Ishikawa (cell line): Measurements from ENCODE around the gene USP38.

ENCODE experiments used
- CEBPB ChIP-seq: IDR thresholded peaks from 2 replicates; pipeline ENCODE4 v1.6.1; 2012
- CREB1 ChIP-seq: IDR thresholded peaks from 2 replicates; pipeline ENCODE4 v1.6.1; 2012; ENCODE audit warnings: low read depth
- EGR1 ChIP-seq: IDR thresholded peaks from 2 replicates; pipeline ENCODE4 v1.6.1; 2012
- EP300 ChIP-seq: IDR thresholded peaks from 2 replicates; pipeline ENCODE4 v1.6.1; 2012; ENCODE audit warnings: borderline replicate concordance
- FOXM1 ChIP-seq: IDR thresholded peaks from 2 replicates; pipeline ENCODE4 v1.6.1; 2012; ENCODE audit warnings: low read depth, borderline replicate concordance
- MAX ChIP-seq: IDR thresholded peaks from 2 replicates; pipeline ENCODE4 v1.6.1; 2012
- NFIC ChIP-seq: IDR thresholded peaks from 2 replicates; pipeline ENCODE4 v1.6.1; 2012
- RAD21 ChIP-seq: IDR thresholded peaks from 2 replicates; pipeline ENCODE4 v1.6.1; 2012; ENCODE audit warnings: low read depth
- REST ChIP-seq: IDR thresholded peaks from 2 replicates; pipeline ENCODE4 v1.6.1; 2012; ENCODE audit warnings: low read depth, mild to moderate bottlenecking
- TAF1 ChIP-seq: IDR thresholded peaks from 2 replicates; pipeline ENCODE4 v1.6.1; 2012; ENCODE audit warnings: low read depth, mild to moderate bottlenecking
- TCF12 ChIP-seq: IDR thresholded peaks from 2 replicates; pipeline ENCODE4 v1.6.1; 2012; ENCODE audit warnings: low read depth
- TEAD4 ChIP-seq: IDR thresholded peaks from 2 replicates; pipeline ENCODE4 v1.6.1; 2012
- USF1 ChIP-seq: IDR thresholded peaks from 2 replicates; pipeline ENCODE4 v1.6.1; 2012
- YY1 ChIP-seq: IDR thresholded peaks from 2 replicates; pipeline ENCODE4 v1.6.1; 2012; ENCODE audit warnings: low read depth
- ZBTB7A ChIP-seq: IDR thresholded peaks from 2 replicates; pipeline ENCODE4 v1.6.1; 2012; ENCODE audit warnings: low read depth

The USP38 gene

GRCh38 chr4:143225167-143225566, 40.5 kb downstream of the USP38 start:
- TF ChIP-seq CREB1 (no peak), USF1 (no peak), EGR1 (no peak), CEBPB (no peak), RAD21 (no peak), REST (no peak), ZBTB7A (no peak)

GRCh38 chr4:143230683-143231082, 46.0 kb downstream of the USP38 start:
- TF ChIP-seq REST (no peak), FOXM1 (no peak), CEBPB (no peak), TAF1 (no peak), EGR1 (no peak), TEAD4 (no peak), ZBTB7A (no peak), YY1 (no peak), TCF12 (no peak), CREB1 (no peak), NFIC (no peak), EP300 (no peak), RAD21 (no peak), USF1 (no peak), MAX (no peak)

GRCh38 chr4:143232277-143232676, 47.6 kb downstream of the USP38 start:
- TF ChIP-seq EP300 = no peak
- no peak for TF ChIP-seq REST
- no peak for TF ChIP-seq RAD21
- TF ChIP-seq FOXM1 = no peak
- TF ChIP-seq NFIC = no peak
- TF ChIP-seq USF1 = no peak
- TF ChIP-seq YY1 = no peak
- TF ChIP-seq TEAD4 = no peak
- TF ChIP-seq EGR1 = no peak
- no peak for TF ChIP-seq MAX
- no peak for TF ChIP-seq CREB1
- no peak for TF ChIP-seq ZBTB7A
- TF ChIP-seq TAF1 = no peak
- TF ChIP-seq CEBPB = no peak
- no peak for TF ChIP-seq TCF12

- TF ChIP-seq TCF12 (no peak), EGR1 (no peak), EP300 (no peak), YY1 (no peak), REST (no peak), ZBTB7A (no peak), MAX (no peak), CEBPB (no peak), NFIC (no peak), FOXM1 (no peak), TAF1 (no peak), CREB1 (no peak), RAD21 (no peak)
Observed at GRCh38 chr4:143234153-143234552, 49.4 kb downstream of the USP38 start.
